ENCODE data around the gene IMMP2L. TPM values are rescaled to one million over a fixed set of nuclear protein-coding genes. Genes with fewer than 3 reads are reported as not detected.

Gene IMMP2L
- polyA plus RNA-seq, 3 donors, result 41.3 to 49.8 (median 43.0) TPM

DNA sequence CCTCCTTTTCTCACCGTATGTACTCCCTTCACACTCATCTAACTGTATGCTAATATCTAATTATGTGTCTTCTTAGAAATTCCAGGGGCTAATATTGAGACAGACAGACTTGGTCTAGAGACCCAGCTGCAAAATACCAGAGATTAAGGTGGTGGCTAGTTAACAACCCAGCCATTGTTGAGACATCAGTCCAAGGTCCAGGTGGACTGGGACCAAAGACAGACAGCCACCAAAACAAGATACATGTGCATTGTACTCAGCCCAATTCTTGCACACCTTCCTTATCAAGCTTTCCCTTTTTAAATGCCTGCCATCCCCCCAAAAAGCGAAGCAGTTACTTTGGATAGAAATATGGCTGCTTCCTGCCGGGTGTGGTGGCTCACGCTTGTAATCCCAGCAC lies 514.7 kb downstream of the IMMP2L start:
- DNase-seq (ENCODE audit: extremely low read depth in 1 of 11, low read depth in 9 of 11, low spot score in 4 of 11), result no peak

DNA sequence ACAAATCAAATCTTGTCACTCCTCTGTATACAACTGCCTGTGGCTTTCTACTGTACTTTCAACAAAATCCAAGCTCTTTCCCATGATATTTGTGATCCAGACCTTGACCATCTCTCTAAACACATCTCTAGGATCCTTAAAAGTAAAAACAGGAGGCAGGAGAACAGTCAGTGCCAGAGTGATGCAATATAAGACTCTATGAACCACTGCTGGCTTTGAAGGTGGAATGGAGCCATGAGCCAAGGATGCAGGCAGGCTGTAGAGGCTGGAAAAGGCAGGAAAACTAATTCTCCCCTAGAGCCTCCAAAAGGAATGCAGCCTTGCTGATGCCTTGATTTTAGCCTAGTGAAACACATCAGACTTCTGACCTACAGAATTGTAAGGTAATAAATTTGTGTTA lies 516.8 kb downstream of the IMMP2L start:
- no peak for DNase-seq (ENCODE audit: extremely low read depth in 1 of 11, low read depth in 9 of 11, low spot score in 4 of 11)

DNA sequence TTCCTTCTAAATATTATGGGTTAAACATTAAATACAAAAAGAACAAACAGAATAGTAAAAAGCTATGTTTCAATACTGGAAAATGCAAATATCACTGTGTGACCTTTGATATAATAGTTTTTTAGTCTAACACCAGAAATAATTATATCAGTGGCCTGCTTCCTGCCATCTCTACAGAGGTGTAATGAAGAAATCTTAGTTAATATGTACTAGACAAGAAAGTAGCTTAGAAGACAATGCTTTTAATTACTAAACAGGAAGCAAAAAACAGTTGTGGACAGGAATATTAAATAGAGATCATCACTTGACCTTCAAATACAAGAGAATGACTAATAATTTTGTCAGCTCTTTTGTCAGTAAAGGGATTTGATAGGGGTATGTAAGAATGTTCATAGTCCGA lies 518.7 kb downstream of the IMMP2L start:
- no peak for DNase-seq (ENCODE audit: extremely low read depth in 1 of 11, low read depth in 9 of 11, low spot score in 4 of 11)

DNA sequence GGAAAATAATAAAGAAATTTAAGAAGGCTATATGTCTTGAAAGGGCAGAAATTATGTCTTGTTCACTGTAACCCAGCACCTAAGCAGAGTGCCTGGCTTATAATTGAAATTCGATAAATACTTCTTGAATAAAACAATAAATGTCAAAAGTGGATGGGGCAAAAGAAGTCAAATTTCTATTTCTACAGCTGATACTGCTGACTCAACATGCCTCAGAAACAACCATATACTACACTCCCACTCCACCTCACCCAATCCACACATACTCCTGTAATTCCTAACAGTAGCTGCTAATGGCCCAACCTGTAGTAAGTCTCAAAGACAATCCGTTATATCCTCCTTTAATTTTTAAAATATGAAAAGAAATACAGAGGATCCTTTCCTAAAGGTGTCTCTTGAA lies 519.5 kb downstream of the IMMP2L start:
- DNase-seq (ENCODE audit: extremely low read depth in 1 of 11, low read depth in 9 of 11, low spot score in 4 of 11), result no peak

DNA sequence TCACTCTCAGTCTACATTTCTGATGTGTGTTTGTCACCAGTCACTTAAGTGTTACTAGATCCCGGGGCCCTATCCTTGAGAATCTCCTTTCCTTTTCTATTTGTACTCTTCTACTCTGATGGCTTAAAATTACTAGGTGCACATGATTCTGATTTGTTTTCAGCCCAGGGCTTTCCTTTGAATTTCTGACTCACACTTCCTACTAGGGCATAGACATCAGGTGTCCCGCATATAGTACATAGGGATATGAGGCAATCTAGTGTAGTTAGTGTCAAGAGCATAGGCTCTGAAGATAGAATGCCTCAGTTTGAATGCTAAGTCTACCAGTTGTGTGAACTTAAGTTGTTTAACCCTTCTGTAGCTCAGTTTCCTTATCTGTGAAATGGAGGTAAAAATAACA lies 520.7 kb downstream of the IMMP2L start:
- no peak for DNase-seq (ENCODE audit: extremely low read depth in 1 of 11, low read depth in 9 of 11, low spot score in 4 of 11)

- DNase-seq (ENCODE audit: extremely low read depth in 1 of 11, low read depth in 9 of 11, low spot score in 4 of 11), result no peak
These were observed 524.1 kb downstream of the IMMP2L start for GRCh38 chr7:111038185-111038584.

DNA sequence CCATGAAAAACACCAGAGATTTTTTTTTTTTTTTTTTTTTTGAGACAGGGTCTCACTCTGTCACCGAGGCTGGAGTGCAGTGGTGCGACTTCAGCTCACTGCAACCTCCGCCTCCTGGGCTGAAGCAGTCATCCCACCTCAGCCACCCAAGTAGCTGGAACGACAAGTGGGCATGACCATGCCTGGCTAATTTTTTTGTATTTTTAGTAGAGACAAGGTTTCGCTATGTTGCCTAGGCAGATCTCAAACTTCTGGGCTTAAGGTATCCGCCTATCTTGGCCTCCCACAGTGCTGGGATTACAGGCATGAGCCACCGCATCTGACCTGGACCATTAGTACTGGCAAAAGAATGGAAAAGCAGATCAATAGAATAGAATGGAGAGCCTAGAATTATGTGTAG lies 530.4 kb downstream of the IMMP2L start:
- DNase-seq (ENCODE audit: extremely low read depth in 1 of 11, low read depth in 9 of 11, low spot score in 4 of 11), result no peak

DNA sequence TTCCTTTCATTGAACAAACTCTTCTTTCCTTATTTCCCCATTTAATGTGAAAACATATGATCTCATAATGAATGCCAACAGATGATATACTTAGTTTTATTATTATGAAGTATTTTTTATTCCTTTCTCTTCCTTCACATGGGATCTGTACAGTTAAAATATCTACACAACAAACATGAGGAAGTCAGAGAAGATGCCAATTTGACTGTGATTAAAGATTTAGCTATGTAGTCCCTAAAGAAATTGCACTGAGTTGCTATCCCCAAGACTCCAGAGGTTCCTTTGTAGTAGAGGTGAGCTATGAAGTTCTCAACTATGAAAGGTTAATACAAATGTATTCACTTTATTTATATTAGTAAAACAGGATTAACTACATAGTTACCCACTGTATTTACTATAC lies 532.0 kb downstream of the IMMP2L start:
- no peak for DNase-seq (ENCODE audit: extremely low read depth in 1 of 11, low read depth in 9 of 11, low spot score in 4 of 11)

- peak in 1 of 11 donors; percentile 11 for DNase-seq (ENCODE audit: extremely low read depth in 1 of 11, low read depth in 9 of 11, low spot score in 4 of 11)
These were observed 532.6 kb downstream of the IMMP2L start for GRCh38 chr7:111029574-111030251.

DNA sequence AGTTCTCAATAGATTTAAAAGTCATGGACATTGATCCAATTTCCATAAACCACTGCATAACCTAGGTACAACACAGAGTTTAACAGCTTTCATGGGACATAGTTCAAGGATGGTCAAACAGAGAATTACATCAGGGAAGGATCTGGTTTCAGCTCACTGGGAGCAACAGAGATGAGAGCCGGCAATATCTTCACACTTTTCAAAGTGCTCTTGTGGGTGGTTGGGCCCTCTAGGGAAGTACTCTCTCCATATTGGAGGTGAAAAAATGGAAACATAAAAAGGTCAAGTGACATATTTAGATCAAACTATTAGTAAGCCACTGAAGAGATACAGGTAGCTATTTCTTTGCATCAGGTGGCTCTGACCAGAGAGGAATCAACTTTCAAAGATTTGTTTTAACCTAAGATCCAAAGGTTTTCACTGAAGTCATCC lies 533.1 kb downstream of the IMMP2L start:
- no peak for DNase-seq (ENCODE audit: extremely low read depth in 1 of 11, low read depth in 9 of 11, low spot score in 4 of 11)

- DNase-seq (ENCODE audit: extremely low read depth in 1 of 11, low read depth in 9 of 11, low spot score in 4 of 11), result no peak
These were observed 534.9 kb downstream of the IMMP2L start for GRCh38 chr7:111027396-111027795.

- no peak for DNase-seq (ENCODE audit: extremely low read depth in 1 of 11, low read depth in 9 of 11, low spot score in 4 of 11)
These were observed 535.5 kb downstream of the IMMP2L start for GRCh38 chr7:111026806-111027205.

DNA sequence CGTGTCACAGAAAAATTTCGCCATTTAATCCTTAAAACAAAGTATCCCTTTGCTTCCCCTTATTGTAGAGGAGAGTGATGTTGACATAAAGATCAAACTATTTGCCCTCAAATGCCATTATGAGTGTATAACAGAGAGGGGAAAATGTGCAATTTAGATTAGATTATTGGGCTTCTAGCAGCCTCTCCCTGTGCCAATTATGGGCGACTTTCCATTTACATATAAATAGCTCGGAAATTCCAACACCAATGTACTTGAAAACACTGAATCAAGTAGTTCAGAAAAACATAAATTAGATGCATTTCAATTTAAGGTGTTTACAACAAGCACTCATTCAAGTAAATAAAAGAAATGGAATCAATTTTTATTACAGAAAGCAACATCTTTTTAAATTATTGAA lies 535.9 kb downstream of the IMMP2L start:
- DNase-seq (ENCODE audit: extremely low read depth in 1 of 11, low read depth in 9 of 11, low spot score in 4 of 11), result no peak

GRCh38 chr7:111025006-111025405 lies 537.3 kb downstream of the IMMP2L start:
- DNase-seq (ENCODE audit: extremely low read depth in 1 of 11, low read depth in 9 of 11, low spot score in 4 of 11), result no peak

GRCh38 chr7:111018960-111019736 lies 543.1 kb downstream of the IMMP2L start:
- no peak for DNase-seq (ENCODE audit: extremely low read depth in 1 of 11, low read depth in 9 of 11, low spot score in 4 of 11)

DNA sequence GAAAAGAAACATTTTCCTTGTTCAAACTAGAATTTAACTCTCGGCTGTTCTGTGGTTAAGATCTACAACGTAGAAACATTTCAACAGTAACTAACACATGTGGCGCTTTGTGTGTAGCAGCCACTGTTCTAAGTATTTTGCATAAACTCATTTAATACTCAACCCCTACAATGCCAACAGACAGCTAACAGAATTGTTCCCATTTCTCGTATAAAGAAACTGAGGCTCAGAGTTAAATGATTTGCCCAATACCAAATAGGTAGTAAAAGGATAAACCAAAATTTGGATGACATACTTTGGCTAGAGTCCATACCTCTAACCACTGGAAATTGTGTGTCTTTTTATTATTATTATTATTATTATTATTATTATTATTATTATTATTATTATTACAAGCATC lies 543.8 kb downstream of the IMMP2L start:
- DNase-seq (ENCODE audit: extremely low read depth in 1 of 11, low read depth in 9 of 11, low spot score in 4 of 11), result no peak

DNA sequence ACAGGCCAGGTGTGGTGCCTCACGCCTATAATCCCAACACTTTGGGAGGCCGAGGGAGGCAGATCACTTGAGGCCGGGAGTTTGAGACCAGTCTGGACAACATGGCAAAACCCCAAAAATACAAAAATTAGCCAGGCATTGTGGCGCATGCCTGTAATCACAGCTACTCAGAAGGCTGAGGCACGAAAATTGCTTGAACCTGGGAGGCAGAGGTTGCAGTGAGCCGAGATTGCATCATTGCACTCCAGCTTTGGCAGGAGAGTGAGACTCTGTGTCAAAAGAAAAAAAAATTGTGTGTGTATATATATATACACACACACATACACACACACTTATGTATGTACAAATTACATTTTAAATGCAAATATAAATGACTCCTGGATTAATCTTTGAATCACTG lies 548.2 kb downstream of the IMMP2L start:
- no peak for DNase-seq (ENCODE audit: extremely low read depth in 1 of 11, low read depth in 9 of 11, low spot score in 4 of 11)

DNA sequence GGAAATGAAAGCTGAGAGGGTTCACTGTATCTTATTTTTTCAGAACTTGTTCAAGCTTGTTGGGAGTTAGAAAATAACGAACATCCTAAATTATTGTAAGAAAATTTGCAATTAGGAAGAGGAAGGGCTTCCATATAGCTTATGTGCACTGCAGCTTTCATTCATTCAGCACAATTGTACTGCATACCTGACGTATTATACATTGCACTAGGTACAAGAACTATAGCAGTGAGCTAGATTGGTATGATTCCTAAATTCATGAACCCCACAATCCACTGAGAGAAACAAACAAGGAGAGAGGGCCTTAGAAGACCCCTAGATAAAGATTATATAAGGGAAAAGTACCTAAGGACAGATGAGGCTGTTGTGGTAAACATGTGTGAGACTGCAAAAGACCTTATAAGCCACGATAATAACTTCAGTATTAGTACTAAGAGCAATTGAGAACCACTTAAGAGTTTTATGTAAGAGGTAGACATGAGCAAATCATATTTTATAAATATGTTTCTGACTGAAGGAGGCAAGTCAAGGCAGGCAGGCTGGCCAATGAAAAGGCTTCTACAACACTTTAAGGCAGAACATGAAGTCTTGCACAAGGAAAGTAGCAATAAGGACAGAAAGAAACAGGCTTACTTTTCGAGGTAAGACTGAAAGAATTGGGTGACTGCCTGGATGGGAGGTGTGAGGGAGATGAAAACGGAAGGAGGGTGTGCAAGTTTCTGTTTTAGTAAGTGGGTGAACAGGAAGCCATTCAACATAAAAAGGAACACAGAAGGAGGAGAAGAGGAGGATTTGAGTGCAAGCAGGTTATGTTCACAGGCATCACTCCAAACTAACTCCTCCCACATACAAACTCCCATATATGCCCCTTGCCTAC lies 549.3 kb downstream of the IMMP2L start:
- DNase-seq (ENCODE audit: extremely low read depth in 1 of 11, low read depth in 9 of 11, low spot score in 4 of 11), result no peak

GRCh38 chr7:111012149-111012548 lies 550.1 kb downstream of the IMMP2L start:
- no peak for DNase-seq (ENCODE audit: extremely low read depth in 1 of 11, low read depth in 9 of 11, low spot score in 4 of 11)

DNA sequence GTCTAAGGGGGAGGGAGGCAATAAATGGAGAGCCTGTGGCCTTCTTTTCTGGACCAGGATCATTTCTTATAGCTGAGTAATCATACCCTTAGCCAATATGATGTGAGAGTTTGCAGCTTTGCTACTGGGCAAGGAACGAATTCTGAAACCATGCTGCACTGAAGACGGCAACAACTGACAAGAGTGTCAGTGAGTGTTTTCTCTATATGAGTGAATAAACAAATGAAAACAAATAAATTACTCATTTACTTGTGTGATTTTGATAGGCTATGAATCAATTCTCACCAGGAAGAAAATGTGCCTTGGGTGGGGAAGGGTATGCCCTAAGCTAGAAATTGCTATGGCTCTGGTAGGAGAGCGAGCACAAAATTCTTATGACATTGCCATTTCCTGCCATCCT lies 550.8 kb downstream of the IMMP2L start:
- DNase-seq (ENCODE audit: extremely low read depth in 1 of 11, low read depth in 9 of 11, low spot score in 4 of 11), result no peak

All from renal cortex interstitium (tissue), 11 donors.